Common myeloid progenitor, CD34-positive (primary cell): ENCODE data around the gene BUD23. TPM values are rescaled to one million over a fixed set of nuclear protein-coding genes. Genes with fewer than 3 reads are reported as not detected.

Experiments
- CTCF ChIA-PET: fragments of 350-600 bp; sonication (Branson Sonifier 250); formaldehyde crosslinking; loops from one replicate; lab custom pipeline; 2021; ENCODE audit warnings: antibody characterized with exemption; lab: Charles Lee
- POLR2A ChIA-PET: fragments of 350-600 bp; sonication (Branson Sonifier 250); formaldehyde crosslinking; loops from one replicate; lab custom pipeline; 2021; ENCODE audit warnings: antibody characterized with exemption; lab: Charles Lee
- DNase-seq, 3 donors: peaks; one replicate each; pipeline versions ENCODE4 v3.0.0 to v3.0.0-alpha.2; 2013
- H3K27ac ChIP-seq, 2 experiments: 1 replicate in 1 of 2; 2 replicates in 1 of 2; pipeline ENCODE4 v1.7.0; 2013; ENCODE audit warnings: inconsistent platforms in 2 of 2, low read length in 2 of 2, mild to moderate bottlenecking in 2 of 2, low read depth in 1 of 2, moderate library complexity in 1 of 2; ENCODE audit not compliant: severe bottlenecking in 2 of 2, insufficient read depth in 1 of 2, poor library complexity in 1 of 2
- H3K27me3 ChIP-seq, 5 experiments: replicated peaks in 2 of 5; 1 replicate in 3 of 5; 2 replicates in 2 of 5; pipeline versions ENCODE4 v1.6.1 to v1.7.0; 2013; ENCODE audit warnings: low read length in 4 of 5, mild to moderate bottlenecking in 2 of 5, moderate library complexity in 2 of 5, inconsistent platforms in 1 of 5; ENCODE audit not compliant: insufficient read depth in 5 of 5, control insufficient read depth in 4 of 5
- H3K36me3 ChIP-seq, 4 experiments: 1 replicate in 2 of 4; 2 replicates in 2 of 4; pipeline versions ENCODE4 v1.6.1 to v1.7.0; 2013; ENCODE audit warnings: low read length in 3 of 4, control low read depth in 1 of 4, mild to moderate bottlenecking in 1 of 4; ENCODE audit not compliant: control insufficient read depth in 4 of 4, insufficient read depth in 4 of 4
- H3K4me1 ChIP-seq, 4 experiments: 1 replicate in 3 of 4; 2 replicates in 1 of 4; pipeline versions ENCODE4 v1.6.1 to v1.7.1; 2013; ENCODE audit warnings: low read length in 3 of 4, mild to moderate bottlenecking in 3 of 4, control low read depth in 1 of 4, inconsistent platforms in 1 of 4, moderate library complexity in 1 of 4; ENCODE audit not compliant: control insufficient read depth in 4 of 4, insufficient read depth in 4 of 4; ENCODE audit errors: control extremely low read depth in 1 of 4
- H3K4me3 ChIP-seq, 7 experiments: 1 replicate in 4 of 7; 2 replicates in 3 of 7; pipeline versions ENCODE4 v1.5.1 to v1.7.0; 2013; ENCODE audit warnings: mild to moderate bottlenecking in 7 of 7, low read length in 6 of 7, moderate library complexity in 6 of 7, inconsistent platforms in 2 of 7, low read depth in 2 of 7, control low read depth in 1 of 7; ENCODE audit not compliant: insufficient read depth in 4 of 7, control insufficient read depth in 1 of 7; ENCODE audit errors: extremely low read depth in 1 of 7
- H3K9me3 ChIP-seq, 5 experiments: 1 replicate in 4 of 5; 2 replicates in 1 of 5; pipeline versions ENCODE4 v1.6.1 to v1.7.1; 2013; ENCODE audit warnings: low read length in 4 of 5, mild to moderate bottlenecking in 2 of 5, inconsistent platforms in 1 of 5, low read depth in 1 of 5, moderate library complexity in 1 of 5; ENCODE audit not compliant: control insufficient read depth in 4 of 5, insufficient read depth in 2 of 5; ENCODE audit errors: control extremely low read depth in 1 of 5
- WGBS: methylation state at CpG from one replicate; pipeline ENCODE4 v1.1.5; 2013; ENCODE audit not compliant: insufficient coverage; 5-methylcytosine and 5-hydroxymethylcytosine counted together
- polyA plus RNA-seq: library from polyadenylated mRNA; unstranded; fragments of 120-200 nt; gene quantifications from one replicate; pipeline ENCODE4 v1.2.1, GENCODE V29; 2013

Gene BUD23, protein sequence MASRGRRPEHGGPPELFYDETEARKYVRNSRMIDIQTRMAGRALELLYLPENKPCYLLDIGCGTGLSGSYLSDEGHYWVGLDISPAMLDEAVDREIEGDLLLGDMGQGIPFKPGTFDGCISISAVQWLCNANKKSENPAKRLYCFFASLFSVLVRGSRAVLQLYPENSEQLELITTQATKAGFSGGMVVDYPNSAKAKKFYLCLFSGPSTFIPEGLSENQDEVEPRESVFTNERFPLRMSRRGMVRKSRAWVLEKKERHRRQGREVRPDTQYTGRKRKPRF
- polyA plus RNA-seq: 46.7 TPM

DNA sequence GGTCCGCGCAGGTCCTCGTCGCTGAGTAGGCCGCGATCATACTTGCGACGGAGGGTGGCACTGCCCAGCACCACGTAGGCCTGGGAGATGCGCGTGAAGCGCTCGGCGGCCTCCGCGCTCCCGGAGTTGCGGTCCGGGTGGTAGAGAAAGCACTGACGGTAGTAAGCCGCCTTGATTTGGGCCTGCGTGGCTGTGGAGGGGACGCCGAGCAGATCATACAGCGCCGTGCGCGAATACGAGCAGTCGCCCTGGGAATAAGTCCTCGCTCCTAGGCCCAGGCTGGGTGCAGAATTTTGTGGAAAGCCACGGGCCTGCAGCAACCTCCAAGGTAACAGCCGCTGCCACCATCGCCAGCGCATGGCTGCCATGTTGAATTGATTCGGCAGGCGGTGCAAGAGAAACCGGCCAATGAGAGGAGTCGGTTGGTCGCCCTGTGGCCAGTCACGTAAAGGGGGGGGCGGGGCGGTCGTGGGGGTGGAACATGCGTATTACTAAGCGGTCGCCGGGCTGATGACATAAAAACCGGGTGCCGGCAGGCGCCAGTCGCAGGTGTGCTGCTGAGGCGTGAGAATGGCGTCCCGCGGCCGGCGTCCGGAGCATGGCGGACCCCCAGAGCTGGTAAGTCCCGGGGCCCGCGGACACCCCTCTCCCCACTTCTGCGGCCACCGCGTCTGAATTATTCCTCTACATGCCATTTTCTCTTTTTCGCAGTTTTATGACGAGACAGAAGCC is at the start of gene BUD23, which contains the start of gene DNAJC30:
BUD23 (plus strand) TSS at position 542 of the 732 bp plus-strand sequence; CDS start at position 571, 29 bp downstream.
DNAJC30 (minus strand) TSS at position 398 of the 732 bp plus-strand sequence; CDS start at position 368, 30 bp downstream.
- Histone ChIP-seq H3K9me3 (no peaks in the 10 kb centered on the region), H3K27me3 (no peaks in the 10 kb centered on the region), H3K27ac (peak within 1 kb of the TSS; percentile 86 to 88), H3K36me3 (peaks cover 2 to 33% (median 20%) of the 10 kb centered on the region in 4 experiments), H3K4me1 (peaks cover 5 to 26% (median 20%) of the 10 kb centered on the region in 4 experiments), H3K4me3 (peak within 1 kb of the TSS; percentile 92 to 99 (median 97))
- peak; percentile 95 to 98 (median 97) for DNase-seq
- ChIA-PET CTCF (no interaction called here), POLR2A (no interaction called here)
- WGBS: under 1% methylated on average over 65 of the region's 68 CpGs

DNA sequence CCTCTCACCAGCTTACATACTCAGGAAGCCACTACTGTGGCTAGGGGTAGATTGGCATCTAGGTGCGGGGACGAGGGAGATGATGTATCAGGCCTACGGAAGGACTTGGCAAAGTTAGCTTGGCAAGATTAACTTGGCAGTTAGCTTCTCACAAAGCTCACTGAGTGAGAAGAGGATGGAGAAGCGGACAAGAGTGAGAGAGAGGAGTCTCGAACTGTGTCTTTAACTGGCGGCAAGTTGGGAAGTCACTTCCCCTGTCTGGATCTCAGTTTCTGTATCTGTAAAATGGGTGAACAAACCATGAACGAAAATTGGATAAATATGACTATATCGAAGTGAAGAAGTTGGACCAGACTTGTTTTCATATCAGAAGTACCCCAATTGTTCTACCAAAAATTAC is 49.6 kb upstream of the BUD23 start:
- peaks cover 0 to 4% (median 0%) of the 10 kb centered on the region in 4 experiments for H3K4me1 ChIP-seq
- no peak for DNase-seq
- no peak overlapping the region for H3K27ac ChIP-seq
- peaks cover 0 to 56% (median 12%) of the 10 kb centered on the region in 5 experiments for H3K27me3 ChIP-seq
- H3K9me3 ChIP-seq: no peaks in the 10 kb centered on the region
- H3K36me3 ChIP-seq: no peaks in the 10 kb centered on the region
- 91% methylated on average over 7 of the region's 8 CpGs for WGBS
- POLR2A ChIA-PET: no interaction called here
- no peak overlapping the region for H3K4me3 ChIP-seq
- CTCF ChIA-PET: interaction anchor here (0.6 to 1.5 kb wide), 3 partner anchors 9 to 182 kb away, joined by 3 to 4 read pairs (median 3); no protein-coding TSS in a partner anchor

- DNase-seq: no peak
- ChIA-PET POLR2A (no interaction called here), CTCF (interaction anchor here (1.6 kb wide), 1 partner anchor 24 kb away, joined by 4 read pairs; no protein-coding TSS in a partner anchor)
- H3K4me1 ChIP-seq: peaks cover 0 to 6% (median 0%) of the 10 kb centered on the region in 4 experiments
- no peaks in the 10 kb centered on the region for H3K36me3 ChIP-seq
- H3K4me3 ChIP-seq: no peak overlapping the region
- 95% methylated on average over 8 of the region's 8 CpGs for WGBS
- no peak overlapping the region for H3K27ac ChIP-seq
- peaks cover 0 to under 1% (median 0%) of the 10 kb centered on the region in 5 experiments for H3K9me3 ChIP-seq
- peaks cover 0 to 50% (median 8%) of the 10 kb centered on the region in 5 experiments for H3K27me3 ChIP-seq
Observed at GRCh38 chr7:73635428-73636200, 47.8 kb upstream of the BUD23 start.

DNA sequence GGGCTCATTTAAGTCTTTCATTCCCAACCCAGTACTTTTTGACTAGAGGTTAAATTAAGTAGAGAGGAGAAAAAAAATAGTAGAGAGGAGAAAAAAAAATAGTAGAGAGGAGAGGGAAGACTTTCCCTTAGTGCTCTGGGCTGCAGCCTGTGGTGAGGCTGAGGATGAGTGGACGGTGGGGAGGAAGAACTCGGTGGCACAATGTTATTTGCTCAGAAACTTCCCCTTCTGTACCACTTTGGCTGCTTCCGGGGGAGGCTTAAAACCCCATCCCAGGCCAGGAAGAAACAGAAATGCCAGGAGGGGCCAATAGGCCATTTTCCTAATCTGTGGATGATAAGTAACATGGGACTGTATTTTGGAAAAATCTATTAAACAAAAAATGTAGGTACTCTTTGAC is 44.5 kb upstream of the BUD23 start:
- WGBS: 0% methylated on average over 1 of the region's 3 CpGs
- DNase-seq: no peak
- POLR2A ChIA-PET: no interaction called here
- H3K27ac ChIP-seq: no peak overlapping the region
- CTCF ChIA-PET: interaction anchor here (1.1 kb wide), 1 partner anchor 32 kb away, joined by 5 read pairs; no protein-coding TSS in a partner anchor
- peaks cover 0 to 55% (median 4%) of the 10 kb centered on the region in 5 experiments for H3K27me3 ChIP-seq
- H3K4me3 ChIP-seq: no peak overlapping the region
- peaks cover 0 to 17% (median 9%) of the 10 kb centered on the region in 5 experiments for H3K9me3 ChIP-seq
- peaks cover 0 to 6% (median 0%) of the 10 kb centered on the region in 4 experiments for H3K4me1 ChIP-seq
- H3K36me3 ChIP-seq: no peaks in the 10 kb centered on the region

DNA sequence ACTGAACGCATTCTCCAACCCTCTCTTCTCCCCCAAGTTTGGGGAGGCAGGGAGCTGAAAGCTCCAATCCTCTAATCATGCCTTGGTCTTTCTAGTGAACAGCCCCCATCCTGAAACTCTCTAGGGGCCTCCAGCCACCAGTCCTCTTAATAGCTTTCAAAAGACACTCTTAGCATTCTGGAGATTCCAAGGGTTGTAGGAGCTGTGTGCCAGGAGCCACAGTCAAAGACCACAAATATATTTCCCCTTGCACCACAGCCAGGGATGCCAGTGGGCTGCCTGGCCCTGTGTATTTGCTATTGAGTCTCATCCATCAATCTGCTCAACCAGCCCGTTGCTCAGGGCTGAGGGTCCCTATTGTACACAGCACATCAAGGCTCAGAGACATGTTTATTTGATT is 40.6 kb upstream of the BUD23 start:
- POLR2A ChIA-PET: no interaction called here
- Histone ChIP-seq H3K4me3 (no peak overlapping the region), H3K36me3 (no peaks in the 10 kb centered on the region), H3K27me3 (peaks cover 4 to 66% (median 16%) of the 10 kb centered on the region in 5 experiments), H3K4me1 (peaks cover 0 to 2% (median 2%) of the 10 kb centered on the region in 4 experiments), H3K27ac (no peak overlapping the region), H3K9me3 (peaks cover 0 to 17% (median 9%) of the 10 kb centered on the region in 5 experiments)
- no peak for DNase-seq
- CTCF ChIA-PET: interaction anchor here (1.0 to 1.7 kb wide), 3 partner anchors 9 to 14 kb away, joined by 3 to 8 read pairs (median 3); no protein-coding TSS in a partner anchor
- 100% methylated on average over 1 of the region's 2 CpGs for WGBS

DNA sequence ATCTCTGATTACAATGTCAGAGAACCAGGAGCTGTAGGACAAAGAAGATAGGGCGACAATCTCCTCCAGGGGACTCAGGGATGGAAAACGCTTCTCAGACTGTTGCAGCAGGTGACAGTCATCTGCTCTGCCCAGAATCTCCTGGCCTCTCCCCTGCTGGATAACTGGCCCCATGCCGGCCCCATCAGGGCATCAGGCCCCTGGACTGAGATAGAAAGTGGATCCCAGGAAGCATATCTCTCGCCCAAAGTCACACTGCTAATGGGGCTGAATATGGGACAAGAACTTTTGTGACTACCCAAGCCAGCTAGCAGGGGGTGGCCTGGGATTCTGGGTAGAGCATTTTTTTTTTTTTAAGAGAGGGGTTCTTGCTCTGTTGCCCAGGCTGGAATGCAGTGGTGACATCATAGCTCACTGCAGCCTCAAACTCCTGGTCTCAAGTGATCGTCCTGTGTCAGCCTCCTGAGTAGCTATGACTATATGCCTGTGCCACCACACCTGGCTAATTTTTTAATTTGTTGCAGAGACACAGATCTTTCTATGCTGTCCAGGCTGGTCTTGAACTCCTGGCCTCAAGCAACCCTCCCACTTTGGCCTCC is 38.6 kb upstream of the BUD23 start:
- H3K4me3 ChIP-seq: no peak overlapping the region
- peaks cover 0 to 10% (median 6%) of the 10 kb centered on the region in 4 experiments for H3K4me1 ChIP-seq
- H3K36me3 ChIP-seq: no peaks in the 10 kb centered on the region
- H3K27me3 ChIP-seq: peaks cover 8 to 84% (median 16%) of the 10 kb centered on the region in 5 experiments
- H3K9me3 ChIP-seq: peaks cover 0 to 17% (median 9%) of the 10 kb centered on the region in 5 experiments
- POLR2A ChIA-PET: interaction anchor here (0.7 kb wide), 1 partner anchor 63 kb away, joined by 3 read pairs; no protein-coding TSS in a partner anchor
- 68% methylated on average over 3 of the region's 5 CpGs for WGBS
- CTCF ChIA-PET: interaction anchor here (1.1 to 3.1 kb wide), 2 partner anchors 16 to 81 kb away, joined by 3 to 20 read pairs; no protein-coding TSS in a partner anchor
- no peak for DNase-seq
- no peak overlapping the region for H3K27ac ChIP-seq
